ENCODE results near the gene TSEN34. TPM values are rescaled to one million over a fixed set of nuclear protein-coding genes. Genes with fewer than 3 reads are reported as not detected.
"Not testable (repeated sequence)": the region's sequence is repeated elsewhere in the genome, so short reads cannot be mapped to it uniquely, and the experiment has no call there.

TSEN34 gene
- total and polyA plus RNA-seq, 3 donors from 2014 or later: 73.1 to 177 (median 162) TPM

DNA sequence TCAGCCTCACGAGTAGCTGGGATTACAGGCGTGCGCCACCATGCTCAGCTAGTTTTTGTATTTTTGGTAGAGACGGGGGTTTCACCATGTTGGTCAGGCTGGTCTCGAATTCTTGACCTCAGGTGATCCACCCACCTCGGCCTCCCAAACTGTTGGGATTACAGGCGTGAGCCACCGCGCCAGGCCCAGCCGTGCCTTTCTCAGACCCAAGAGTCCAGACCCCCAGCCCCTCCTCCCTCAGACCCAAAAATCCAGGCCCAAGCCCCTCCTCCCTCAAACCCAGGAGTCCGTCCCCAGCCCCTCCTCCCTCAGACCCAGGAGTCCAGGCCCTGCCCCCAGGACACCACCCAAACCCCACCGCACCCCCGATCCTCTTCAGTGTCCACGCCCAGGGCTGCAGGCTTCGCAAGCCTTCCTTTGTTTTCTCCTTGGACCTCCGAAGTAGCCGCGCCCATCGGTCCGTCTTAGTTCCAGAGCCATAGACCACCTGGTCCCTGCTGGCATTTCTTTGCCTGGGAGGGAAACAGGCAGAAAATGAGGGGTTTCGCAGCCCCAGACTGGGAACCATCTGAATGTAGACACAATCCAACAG is 21.9 kb upstream of the TSEN34 start:
- no peaks in the 10 kb centered on the region for H3K27me3 ChIP-seq
- no peak overlapping the region for H3K27ac ChIP-seq
- H3K9me3 ChIP-seq: no peaks in the 10 kb centered on the region
- intact Hi-C loops (cut with DNase I; ENCODE audit: low total_unique reads): no loop called here
- H3K4me1 ChIP-seq: peaks cover 6% of the 10 kb centered on the region
- TF ChIP-seq, protein P1, sequence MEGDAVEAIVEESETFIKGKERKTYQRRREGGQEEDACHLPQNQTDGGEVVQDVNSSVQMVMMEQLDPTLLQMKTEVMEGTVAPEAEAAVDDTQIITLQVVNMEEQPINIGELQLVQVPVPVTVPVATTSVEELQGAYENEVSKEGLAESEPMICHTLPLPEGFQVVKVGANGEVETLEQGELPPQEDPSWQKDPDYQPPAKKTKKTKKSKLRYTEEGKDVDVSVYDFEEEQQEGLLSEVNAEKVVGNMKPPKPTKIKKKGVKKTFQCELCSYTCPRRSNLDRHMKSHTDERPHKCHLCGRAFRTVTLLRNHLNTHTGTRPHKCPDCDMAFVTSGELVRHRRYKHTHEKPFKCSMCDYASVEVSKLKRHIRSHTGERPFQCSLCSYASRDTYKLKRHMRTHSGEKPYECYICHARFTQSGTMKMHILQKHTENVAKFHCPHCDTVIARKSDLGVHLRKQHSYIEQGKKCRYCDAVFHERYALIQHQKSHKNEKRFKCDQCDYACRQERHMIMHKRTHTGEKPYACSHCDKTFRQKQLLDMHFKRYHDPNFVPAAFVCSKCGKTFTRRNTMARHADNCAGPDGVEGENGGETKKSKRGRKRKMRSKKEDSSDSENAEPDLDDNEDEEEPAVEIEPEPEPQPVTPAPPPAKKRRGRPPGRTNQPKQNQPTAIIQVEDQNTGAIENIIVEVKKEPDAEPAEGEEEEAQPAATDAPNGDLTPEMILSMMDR (IDR thresholded peaks at IDR 0.05): no peak
- no peak for TF ChIP-seq POLR2A (IDR thresholded peaks at IDR 0.05)
- no peaks in the 10 kb centered on the region for H3K36me3 ChIP-seq (ENCODE audit: low read depth, missing control alignments)
- 77 to 78% methylated on average over 17 to 21 of the region's 21 CpGs for WGBS, 2 donors
- DNase-seq: no peak
- H3K4me3 ChIP-seq: no peak overlapping the region

DNA sequence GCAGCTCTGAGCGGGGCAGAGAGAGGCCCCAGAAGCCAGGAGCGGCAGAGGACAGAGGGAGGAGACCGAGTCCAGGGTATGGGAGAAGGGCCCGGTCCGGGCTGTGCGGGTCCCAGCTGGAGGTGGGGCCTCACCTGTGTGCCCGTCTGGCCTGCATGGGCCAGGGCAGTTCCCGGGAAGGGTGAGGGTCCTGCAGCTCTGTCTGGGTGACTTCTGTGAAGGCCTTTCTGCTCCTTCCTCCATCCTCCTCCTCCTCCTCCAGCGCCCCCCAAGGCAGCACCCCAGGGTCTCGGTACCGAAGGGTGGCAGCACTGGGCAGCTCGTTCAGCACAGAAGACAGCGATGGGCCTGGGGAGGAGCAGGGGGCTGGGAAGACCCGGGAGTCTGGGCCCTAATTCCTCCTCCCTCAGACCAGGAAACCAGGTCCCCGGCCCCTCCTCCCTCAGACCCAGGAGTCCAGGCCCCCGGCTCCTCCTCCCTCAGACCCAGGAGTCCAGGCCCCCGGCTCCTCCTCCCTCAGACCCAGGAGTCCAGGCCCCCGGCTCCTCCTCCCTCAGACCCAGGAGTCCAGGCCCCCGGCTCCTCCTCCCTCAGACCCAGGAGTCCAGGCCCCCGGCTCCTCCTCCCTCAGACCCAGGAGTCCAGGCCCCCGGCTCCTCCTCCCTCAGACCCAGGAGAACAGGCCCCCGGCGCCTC is 19.2 kb upstream of the TSEN34 start:
- H3K27me3 ChIP-seq; H3K9me3 ChIP-seq; H3K27ac ChIP-seq; intact Hi-C loops (cut with DNase I; ENCODE audit: low total_unique reads); H3K4me3 ChIP-seq; H3K4me1 ChIP-seq; DNase-seq; H3K36me3 ChIP-seq (ENCODE audit: low read depth, missing control alignments): not testable (repeated sequence)
- WGBS, 2 donors: 76% methylated on average over 14 to 18 of the region's 23 CpGs

DNA sequence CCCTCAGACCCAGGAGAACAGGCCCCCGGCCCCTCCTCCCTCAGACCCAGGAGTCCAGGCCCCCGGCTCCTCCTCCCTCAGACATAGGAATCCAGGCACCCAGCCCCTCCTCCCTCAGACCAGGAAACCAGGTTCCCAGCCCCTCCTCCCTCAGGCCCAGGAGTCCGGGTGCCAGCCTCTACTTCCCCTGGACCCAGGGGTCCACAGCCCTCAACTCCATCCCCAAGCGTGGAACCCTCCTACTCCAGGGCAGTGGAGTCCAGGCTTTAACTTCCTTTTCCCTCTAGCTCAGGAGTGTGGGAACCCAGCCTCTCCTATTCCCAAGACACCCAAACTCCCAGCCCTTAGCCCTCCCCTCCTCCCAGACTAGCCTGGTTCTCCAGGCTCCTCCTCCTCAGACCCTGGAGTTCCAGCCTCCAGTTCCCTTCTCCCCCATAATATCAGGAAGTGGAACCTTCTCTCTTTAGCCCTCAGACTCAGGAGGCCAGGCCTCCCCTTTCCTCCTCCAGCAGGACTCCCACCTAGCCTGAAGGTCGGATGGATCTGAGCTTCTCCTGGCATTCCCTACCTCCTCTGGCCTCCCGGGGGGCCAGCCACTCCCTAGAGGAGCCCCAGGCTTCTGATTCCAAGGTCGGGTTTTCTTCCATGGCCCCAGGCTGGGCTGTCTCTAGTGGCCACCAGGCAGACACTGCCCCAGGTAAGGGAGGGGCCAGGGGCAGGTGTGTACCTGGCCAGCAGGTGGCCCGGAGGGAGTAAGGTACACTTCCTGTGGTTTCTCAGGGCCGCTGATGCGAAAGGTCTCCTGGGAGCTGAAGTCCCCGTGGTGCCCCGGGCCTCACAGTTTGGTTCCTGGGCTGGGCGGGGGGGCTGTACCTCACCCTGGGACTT is 18.4 kb upstream of the TSEN34 start, which contains the start of gene TMC4:
TMC4 (minus strand) TSS at position 690 of the 888 bp plus-strand sequence; CDS start at position 647, 43 bp downstream.
- no peaks in the 10 kb centered on the region for H3K36me3 ChIP-seq (ENCODE audit: low read depth, missing control alignments)
- 29 to 34% methylated on average over 3 to 13 of the region's 13 CpGs for WGBS, 2 donors
- DNase-seq: no peak
- peaks cover 6% of the 10 kb centered on the region for H3K4me1 ChIP-seq
- H3K27me3 ChIP-seq: no peaks in the 10 kb centered on the region
- no peak for TF ChIP-seq POLR2A (IDR thresholded peaks at IDR 0.05)
- TF ChIP-seq, protein P1 (IDR thresholded peaks at IDR 0.05): no peak
- no peaks in the 10 kb centered on the region for H3K9me3 ChIP-seq
- no peak within 1 kb of the TSS for H3K27ac ChIP-seq
- intact Hi-C loops (cut with DNase I; ENCODE audit: low total_unique reads): no loop called here
- no peak within 1 kb of the TSS for H3K4me3 ChIP-seq

DNA sequence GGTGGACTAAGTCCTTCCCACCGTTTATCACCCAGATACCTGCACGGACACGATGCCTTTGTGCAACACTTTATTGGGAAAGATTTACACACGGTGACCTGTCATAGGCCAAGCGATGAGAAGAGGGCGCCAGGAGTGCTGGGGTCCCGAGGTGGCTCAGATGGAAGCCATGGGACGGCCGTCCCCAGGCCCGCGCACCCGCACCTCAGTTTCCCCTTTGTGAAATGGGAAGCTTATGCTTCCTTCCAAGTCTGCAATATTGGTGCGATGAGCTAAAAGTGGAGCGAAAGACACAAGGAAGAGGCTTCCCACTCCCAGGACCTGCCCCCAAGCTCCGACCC is 17.8 kb upstream of the TSEN34 start:
- WGBS, 2 donors: 59 to 80% methylated on average over 7 to 15 of the region's 15 CpGs
- Histone ChIP-seq H3K36me3 (ENCODE audit: low read depth, missing control alignments) (no peaks in the 10 kb centered on the region), H3K27ac (no peak overlapping the region), H3K4me3 (no peak overlapping the region), H3K27me3 (no peaks in the 10 kb centered on the region), H3K9me3 (no peaks in the 10 kb centered on the region), H3K4me1 (peaks cover 6% of the 10 kb centered on the region)
- DNase-seq: no peak
- no peak for TF ChIP-seq POLR2A (IDR thresholded peaks at IDR 0.05)
- TF ChIP-seq, protein P1 (IDR thresholded peaks at IDR 0.05): no peak
- intact Hi-C loops (cut with DNase I; ENCODE audit: low total_unique reads): no loop called here
